HUES6 (cell line): Measurements from ENCODE around the gene DIS3L2.
"Not testable (repeated sequence)": the region's sequence is repeated elsewhere in the genome, so short reads cannot be mapped to it uniquely, and the experiment has no call there.

Experiments used
- H3K27ac ChIP-seq: 2 replicates; pipeline ENCODE4 v1.7.0; 2013; ENCODE audit warnings: low read depth, mild to moderate bottlenecking, low read length, inconsistent platforms
- H3K27me3 ChIP-seq: 2 replicates; pipeline ENCODE4 v1.6.1; 2013; ENCODE audit warnings: low read length; ENCODE audit not compliant: control insufficient read depth, insufficient read depth
- H3K36me3 ChIP-seq: 2 replicates; pipeline ENCODE4 v1.6.1; 2013; ENCODE audit warnings: low read length; ENCODE audit not compliant: control insufficient read depth, insufficient read depth
- H3K4me1 ChIP-seq: 2 replicates; pipeline ENCODE4 v1.6.1; 2013; ENCODE audit warnings: low read length; ENCODE audit not compliant: control insufficient read depth, insufficient read depth
- H3K4me3 ChIP-seq: 2 replicates; pipeline ENCODE4 v1.5.1; 2013; ENCODE audit warnings: low read depth, low read length
- H3K9ac ChIP-seq: one replicate; pipeline ENCODE4 v1.6.1; 2013; ENCODE audit warnings: mild to moderate bottlenecking, low read length
- H3K9me3 ChIP-seq: 2 replicates; pipeline ENCODE4 v1.6.1; 2013; ENCODE audit warnings: low read depth, low read length; ENCODE audit not compliant: control insufficient read depth, insufficient read depth

DIS3L2 gene

DNA sequence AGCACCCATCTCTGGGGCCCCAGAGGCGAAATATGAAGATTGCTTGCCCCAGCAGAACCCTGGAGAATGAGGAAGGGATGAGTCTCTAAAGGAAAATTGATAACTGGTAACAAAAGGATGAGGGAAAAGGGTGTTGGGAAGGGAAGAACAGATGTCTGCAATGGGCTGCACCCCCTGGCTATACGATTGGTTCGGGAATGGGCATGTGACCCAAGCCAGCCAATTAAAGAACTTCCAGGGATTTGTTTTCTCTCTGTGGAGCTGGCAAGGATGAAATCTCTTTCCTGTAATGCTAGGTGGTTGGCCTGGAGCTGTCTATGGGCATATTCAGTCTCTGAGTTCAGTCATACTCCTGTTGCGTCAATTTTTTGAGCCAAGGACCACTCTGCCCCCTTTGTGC, 22.5 kb upstream of the DIS3L2 start:
- Histone ChIP-seq H3K9me3 (no peaks in the 10 kb centered on the region), H3K27me3 (no peaks in the 10 kb centered on the region), H3K4me1 (no peaks in the 10 kb centered on the region), H3K36me3 (no peaks in the 10 kb centered on the region), H3K9ac (no peak overlapping the region), H3K4me3 (no peak overlapping the region), H3K27ac (no peak overlapping the region)

DNA sequence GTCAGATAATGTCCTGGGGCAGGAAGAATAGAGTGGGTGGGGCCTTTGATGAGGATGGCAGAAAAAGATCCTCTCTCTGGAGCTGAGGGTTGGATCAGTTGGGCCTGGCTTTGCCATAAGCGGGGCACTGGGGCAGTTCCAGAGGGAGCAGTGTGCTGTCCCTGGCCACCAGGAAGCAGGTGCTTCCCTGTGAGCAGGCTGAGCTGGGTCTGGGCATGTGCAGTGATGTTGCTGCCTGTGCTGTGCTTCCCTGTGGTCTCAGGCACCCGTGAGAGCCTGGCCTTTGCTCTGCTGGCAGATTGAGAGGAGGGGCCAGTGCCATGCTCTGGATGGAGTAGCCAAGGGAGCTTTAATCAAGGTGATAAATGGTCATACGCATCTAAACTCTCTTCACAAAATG, 20.7 kb upstream of the DIS3L2 start:
- Histone ChIP-seq H3K9me3 (no peaks in the 10 kb centered on the region), H3K9ac (no peak overlapping the region), H3K27me3 (no peaks in the 10 kb centered on the region), H3K36me3 (no peaks in the 10 kb centered on the region), H3K4me1 (no peaks in the 10 kb centered on the region), H3K27ac (no peak overlapping the region), H3K4me3 (no peak overlapping the region)

GRCh38 chr2:231941673-231942072, 19.8 kb upstream of the DIS3L2 start:
- no peaks in the 10 kb centered on the region for H3K9me3 ChIP-seq
- no peak overlapping the region for H3K4me3 ChIP-seq
- H3K36me3 ChIP-seq: no peaks in the 10 kb centered on the region
- H3K27me3 ChIP-seq: no peaks in the 10 kb centered on the region
- H3K27ac ChIP-seq: no peak overlapping the region
- no peaks in the 10 kb centered on the region for H3K4me1 ChIP-seq
- H3K9ac ChIP-seq: no peak overlapping the region

DNA sequence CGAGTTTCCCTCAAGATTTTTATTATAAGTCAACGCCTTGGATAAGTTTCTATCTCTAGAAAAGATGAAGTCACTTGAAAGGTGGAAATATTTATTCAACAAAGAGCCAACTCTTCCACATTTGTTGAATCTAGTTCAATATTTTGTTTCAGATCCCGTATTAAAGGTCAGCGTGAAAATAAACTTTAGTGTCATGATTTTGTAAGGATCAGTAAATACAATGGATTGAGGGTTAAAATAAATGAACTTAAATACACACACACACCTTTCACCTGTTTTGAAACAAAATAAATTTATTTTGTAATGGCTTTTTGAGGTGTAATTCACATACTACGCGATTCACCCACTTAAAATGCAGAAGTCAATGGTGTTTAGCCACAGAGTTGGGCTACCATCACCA, 19.3 kb upstream of the DIS3L2 start:
- Histone ChIP-seq H3K9ac (no peak overlapping the region), H3K9me3 (no peaks in the 10 kb centered on the region), H3K36me3 (no peaks in the 10 kb centered on the region), H3K27me3 (no peaks in the 10 kb centered on the region), H3K4me3 (no peak overlapping the region), H3K4me1 (no peaks in the 10 kb centered on the region), H3K27ac (no peak overlapping the region)

DNA sequence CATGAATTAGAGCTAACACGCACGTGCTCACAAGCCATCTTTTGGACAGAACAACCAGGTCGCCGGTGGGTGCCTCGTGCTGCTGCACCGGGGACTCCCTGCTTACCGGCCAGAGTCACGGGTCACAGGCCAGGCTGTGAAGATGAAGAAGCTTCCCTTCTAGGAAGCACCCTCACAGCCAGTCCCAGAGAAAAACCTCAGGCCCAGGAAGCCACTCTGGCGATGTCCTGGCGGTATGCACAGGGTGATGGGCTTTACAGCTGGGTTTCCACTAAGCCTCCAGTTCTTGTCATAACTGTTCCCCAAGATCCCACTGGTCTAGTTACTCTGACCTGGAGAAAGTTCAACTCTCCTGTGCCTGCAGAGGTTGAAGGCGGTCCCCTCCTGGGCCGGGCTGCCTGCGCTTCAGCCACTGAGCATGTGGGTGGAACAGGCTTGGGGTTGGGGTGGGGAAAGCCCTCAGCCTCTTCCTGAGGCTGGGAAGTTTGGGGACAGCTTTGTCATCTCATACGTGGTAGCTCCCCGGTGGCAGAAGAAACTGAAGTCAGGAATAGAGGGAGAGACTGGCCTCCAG, 15.2 kb upstream of the DIS3L2 start:
- Histone ChIP-seq H3K27ac (no peak overlapping the region), H3K9ac (no peak overlapping the region), H3K36me3 (no peaks in the 10 kb centered on the region), H3K4me3 (no peak overlapping the region), H3K27me3 (no peaks in the 10 kb centered on the region), H3K9me3 (no peaks in the 10 kb centered on the region), H3K4me1 (no peaks in the 10 kb centered on the region)

- not testable (repeated sequence) for H3K9ac ChIP-seq, H3K4me1 ChIP-seq, H3K27me3 ChIP-seq, H3K36me3 ChIP-seq, H3K4me3 ChIP-seq, H3K9me3 ChIP-seq, H3K27ac ChIP-seq
Measured at GRCh38 chr2:231947112-231947511, 14.4 kb upstream of the DIS3L2 start.

DNA sequence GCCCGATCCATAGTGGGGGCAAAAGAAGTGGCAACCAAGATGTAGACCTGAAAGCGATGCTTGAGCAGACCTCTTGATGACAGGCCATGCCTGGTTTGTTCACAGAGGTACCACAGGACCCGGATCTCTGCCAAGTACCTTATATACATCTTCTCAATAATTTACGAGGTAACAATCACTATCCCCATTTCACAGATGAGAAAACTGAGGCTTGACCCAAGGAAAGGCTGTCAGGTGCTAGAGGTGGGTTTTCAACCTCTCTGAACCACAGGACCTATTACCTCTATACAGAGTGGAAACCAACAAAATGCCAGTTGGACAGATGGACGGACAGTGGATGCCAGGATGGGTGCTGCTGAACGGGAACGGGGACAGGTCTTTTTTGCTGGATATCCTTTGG, 13.8 kb upstream of the DIS3L2 start:
- Histone ChIP-seq H3K36me3 (no peaks in the 10 kb centered on the region), H3K4me3 (no peak overlapping the region), H3K27me3 (no peaks in the 10 kb centered on the region), H3K27ac (no peak overlapping the region), H3K4me1 (no peaks in the 10 kb centered on the region), H3K9me3 (no peaks in the 10 kb centered on the region), H3K9ac (no peak overlapping the region)

- no peaks in the 10 kb centered on the region for H3K36me3 ChIP-seq
- H3K27me3 ChIP-seq: no peaks in the 10 kb centered on the region
- H3K27ac ChIP-seq: no peak overlapping the region
- H3K9ac ChIP-seq: no peak overlapping the region
- no peaks in the 10 kb centered on the region for H3K9me3 ChIP-seq
- no peaks in the 10 kb centered on the region for H3K4me1 ChIP-seq
- no peak overlapping the region for H3K4me3 ChIP-seq
Measured at GRCh38 chr2:231951452-231952035, 10.0 kb upstream of the DIS3L2 start.

- H3K4me1 ChIP-seq: 0 out of 2 replicates have a peak, but pooled peaks cover 4% of the 10 kb centered on the region
- no peak overlapping the region for H3K27ac ChIP-seq
- H3K9ac ChIP-seq: no peak overlapping the region
- no peaks in the 10 kb centered on the region for H3K9me3 ChIP-seq
- H3K27me3 ChIP-seq: no peaks in the 10 kb centered on the region
- H3K36me3 ChIP-seq: no peaks in the 10 kb centered on the region
- H3K4me3 ChIP-seq: no peak overlapping the region
Measured at GRCh38 chr2:231955758-231956472, 5.6 kb upstream of the DIS3L2 start.

DNA sequence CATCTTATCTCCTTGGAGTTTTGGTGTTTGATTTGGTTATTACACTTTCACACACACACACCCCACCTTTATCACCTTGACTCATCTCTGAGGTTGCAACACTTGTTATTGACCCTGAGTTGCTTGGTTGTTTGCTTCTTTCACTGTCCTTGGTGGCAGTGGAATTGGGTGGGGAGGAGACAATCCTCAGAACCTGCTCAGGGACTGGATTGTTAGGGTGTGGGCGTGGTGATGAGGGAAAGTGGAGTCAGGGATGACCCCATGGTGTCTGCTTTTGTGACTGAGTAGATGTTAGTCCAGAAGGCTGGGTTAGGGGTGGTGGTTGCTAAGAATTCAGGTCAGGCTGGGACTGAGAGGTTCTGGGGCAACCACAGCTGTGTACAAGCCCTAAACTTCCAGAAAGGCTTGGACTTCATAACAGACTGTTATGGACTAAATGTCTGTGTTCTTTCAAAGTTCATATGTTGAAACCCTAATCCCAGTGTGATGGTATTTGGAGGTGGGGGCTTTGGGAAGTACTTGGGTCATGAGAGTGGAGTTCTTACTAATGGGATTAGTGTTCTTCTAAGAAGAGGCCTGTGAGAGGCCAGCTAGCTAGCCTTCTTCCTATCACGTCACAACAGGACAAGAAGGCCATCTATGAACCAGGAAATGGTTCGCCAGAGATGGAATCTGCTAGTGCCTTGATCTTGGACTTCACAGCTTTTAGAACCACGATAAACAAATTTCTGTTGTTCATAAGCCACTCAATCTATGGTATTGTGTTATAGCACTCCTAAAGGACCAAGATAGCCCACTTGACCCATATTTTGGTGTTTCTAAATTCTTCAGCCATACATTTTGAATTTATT, 3.4 kb upstream of the DIS3L2 start:
- H3K4me3 ChIP-seq: no peak overlapping the region
- H3K27ac ChIP-seq: no peak overlapping the region
- H3K27me3 ChIP-seq: no peaks in the 10 kb centered on the region
- 0 out of 2 replicates have a peak, but pooled peaks cover 6% of the 10 kb centered on the region for H3K4me1 ChIP-seq
- no peak overlapping the region for H3K9ac ChIP-seq
- H3K9me3 ChIP-seq: peaks cover 3% of the 10 kb centered on the region; the same call in 1 of the 2 replicates
- H3K36me3 ChIP-seq: no peaks in the 10 kb centered on the region
